ENCODE results near the gene TMEM170B. TPM values are rescaled to one million over a fixed set of nuclear protein-coding genes. Genes with fewer than 3 reads are reported as not detected.

TMEM170B gene
- polyA plus RNA-seq, 1 donor (not counting 4 experiments of a cell fraction or from before 2014, with no cell fraction given): 0.08 TPM

- Histone ChIP-seq H3K9me3 (ENCODE audit: control insufficient read depth, low read depth, low read length) (no peaks in the 10 kb centered on the region), H3K27ac (ENCODE audit: control insufficient read depth, insufficient read depth, low read length) (no peak overlapping the region), H3K9ac (ENCODE audit: control insufficient read depth, extremely low read depth, insufficient read depth, low read length) (no peak overlapping the region), H3K4me1 (ENCODE audit: control insufficient read depth, extremely low read depth, insufficient read depth, low read length) (no peaks in the 10 kb centered on the region), H4K20me1 (ENCODE audit: control insufficient read depth, extremely low read depth, insufficient read depth, low read length) (no peaks in the 10 kb centered on the region), H3K9me1 (ENCODE audit: control insufficient read depth, extremely low read depth, insufficient read depth, low read length) (no peaks in the 10 kb centered on the region), H3K4me2 (ENCODE audit: control insufficient read depth, extremely low read depth, insufficient read depth, low read depth, low read length) (no peak overlapping the region), H3K4me3 (ENCODE audit: control insufficient read depth in 2 of 3, extremely low read depth in 1 of 3, insufficient read depth in 2 of 3, low read depth in 1 of 3, low read length in 3 of 3) (no peak overlapping the region), H3K79me2 (ENCODE audit: control insufficient read depth, insufficient read depth, low read length) (no peaks in the 10 kb centered on the region), H2AFZ (ENCODE audit: control insufficient read depth, low read length) (no peak overlapping the region), H3K27me3 (ENCODE audit: control insufficient read depth, extremely low read depth, insufficient read depth, low read length) (no peaks in the 10 kb centered on the region), H3K36me3 (ENCODE audit: control insufficient read depth in 2 of 2, extremely low read depth in 1 of 2, insufficient read depth in 2 of 2, low read length in 2 of 2) (no peaks in the 10 kb centered on the region)
- TF ChIP-seq CTCF (optimal IDR thresholded peaks at IDR 0.05 in 1 of 3, IDR thresholded peaks at IDR 0.05 in 1 of 3, conservative IDR thresholded peaks at IDR 0.05 in 1 of 3; ENCODE audit: extremely low read depth in 1 of 3, insufficient read depth in 2 of 3, low read length in 3 of 3): no peak
- TF ChIP-seq EZH2 (IDR thresholded peaks at IDR 0.05; ENCODE audit: low read length): no peak
- FAIRE-seq (no peak), DNase-seq (ENCODE audit: low read depth, low spot score) (no peak)
- dilution Hi-C loops (cut with MboI; ENCODE audit: extremely low pct_ligation_motif_present, low sequenced_read_pairs): no loop called here
Measured at GRCh38 chr6:11553824-11554223, 16.3 kb downstream of the TMEM170B start.

GRCh38 chr6:11556309-11556708 is 18.8 kb downstream of the TMEM170B start:
- FAIRE-seq: no peak
- H3K9me3 ChIP-seq (ENCODE audit: control insufficient read depth, low read depth, low read length): no peaks in the 10 kb centered on the region
- no peak overlapping the region for H3K4me2 ChIP-seq (ENCODE audit: control insufficient read depth, extremely low read depth, insufficient read depth, low read depth, low read length)
- H3K79me2 ChIP-seq (ENCODE audit: control insufficient read depth, insufficient read depth, low read length): no peaks in the 10 kb centered on the region
- no peaks in the 10 kb centered on the region for H3K27me3 ChIP-seq (ENCODE audit: control insufficient read depth, extremely low read depth, insufficient read depth, low read length)
- no peaks in the 10 kb centered on the region for H3K4me1 ChIP-seq (ENCODE audit: control insufficient read depth, extremely low read depth, insufficient read depth, low read length)
- H3K36me3 ChIP-seq (ENCODE audit: control insufficient read depth in 2 of 2, extremely low read depth in 1 of 2, insufficient read depth in 2 of 2, low read length in 2 of 2): no peaks in the 10 kb centered on the region
- no peak overlapping the region for H3K4me3 ChIP-seq (ENCODE audit: control insufficient read depth in 2 of 3, extremely low read depth in 1 of 3, insufficient read depth in 2 of 3, low read depth in 1 of 3, low read length in 3 of 3)
- H3K9ac ChIP-seq (ENCODE audit: control insufficient read depth, extremely low read depth, insufficient read depth, low read length): no peak overlapping the region
- H3K9me1 ChIP-seq (ENCODE audit: control insufficient read depth, extremely low read depth, insufficient read depth, low read length): no peaks in the 10 kb centered on the region
- TF ChIP-seq EZH2 (IDR thresholded peaks at IDR 0.05; ENCODE audit: low read length): no peak
- no peak for TF ChIP-seq CTCF (optimal IDR thresholded peaks at IDR 0.05 in 1 of 3, IDR thresholded peaks at IDR 0.05 in 1 of 3, conservative IDR thresholded peaks at IDR 0.05 in 1 of 3; ENCODE audit: extremely low read depth in 1 of 3, insufficient read depth in 2 of 3, low read length in 3 of 3)
- H3K27ac ChIP-seq (ENCODE audit: control insufficient read depth, insufficient read depth, low read length): no peak overlapping the region
- no peak overlapping the region for H2AFZ ChIP-seq (ENCODE audit: control insufficient read depth, low read length)
- H4K20me1 ChIP-seq (ENCODE audit: control insufficient read depth, extremely low read depth, insufficient read depth, low read length): no peaks in the 10 kb centered on the region
- dilution Hi-C loops (cut with MboI; ENCODE audit: extremely low pct_ligation_motif_present, low sequenced_read_pairs): no loop called here
- DNase-seq (ENCODE audit: low read depth, low spot score): no peak
